Stimulated activated CD8-positive, alpha-beta memory T cell treated with anti-CD3 and anti-CD28 coated beads, Interleukin-12 subunit alpha, Interleukin-12 subunit beta, amount 100 ng/mL, for 24 hours (primary cell): ENCODE data around the gene C13orf46.

Experiments used
- DNase-seq: peaks from one replicate; pipeline ENCODE4 v3.0.0-alpha.2; 2020; ENCODE audit errors: extremely low read depth

Gene C13orf46

DNA sequence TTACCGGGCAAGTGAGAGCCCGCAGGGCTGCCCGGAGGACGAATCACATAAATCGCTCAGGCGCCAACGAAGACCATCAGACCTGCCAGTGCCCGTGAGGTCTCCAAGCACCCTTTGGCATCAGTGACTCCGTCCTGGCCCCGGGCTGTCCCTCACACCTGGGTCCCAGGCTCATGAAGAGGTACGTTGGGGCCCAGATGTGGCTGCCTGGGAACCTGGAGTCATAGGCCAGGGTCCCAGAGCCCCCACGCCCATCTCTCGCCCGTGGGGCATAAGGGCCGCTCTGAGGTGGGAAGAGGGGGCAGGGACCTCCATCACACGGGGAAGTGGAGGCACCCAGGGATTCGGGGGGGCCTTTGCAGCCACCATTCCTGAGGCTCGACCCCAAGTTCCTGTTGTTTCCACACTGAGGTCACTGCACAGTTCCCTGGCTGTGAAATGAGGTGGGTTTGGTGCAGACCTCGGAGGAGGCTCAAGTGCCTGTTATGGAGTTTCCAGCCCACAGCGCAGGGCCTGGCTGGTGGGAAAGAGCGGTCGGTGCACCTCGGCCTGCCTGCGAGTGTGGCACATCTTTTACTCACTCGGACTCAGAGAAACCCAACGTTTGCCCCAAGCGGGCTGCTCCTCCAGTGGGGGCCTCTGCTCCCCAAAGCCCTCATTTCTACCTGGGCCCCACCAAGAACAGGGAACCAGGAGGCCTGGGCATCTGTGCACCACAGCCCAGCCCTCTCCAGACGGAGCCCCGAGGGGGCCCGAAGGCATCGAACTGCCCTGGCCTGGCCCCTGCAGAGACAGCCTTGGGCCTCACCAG is 35.9 kb upstream of the C13orf46 start:
- no peak for DNase-seq

DNA sequence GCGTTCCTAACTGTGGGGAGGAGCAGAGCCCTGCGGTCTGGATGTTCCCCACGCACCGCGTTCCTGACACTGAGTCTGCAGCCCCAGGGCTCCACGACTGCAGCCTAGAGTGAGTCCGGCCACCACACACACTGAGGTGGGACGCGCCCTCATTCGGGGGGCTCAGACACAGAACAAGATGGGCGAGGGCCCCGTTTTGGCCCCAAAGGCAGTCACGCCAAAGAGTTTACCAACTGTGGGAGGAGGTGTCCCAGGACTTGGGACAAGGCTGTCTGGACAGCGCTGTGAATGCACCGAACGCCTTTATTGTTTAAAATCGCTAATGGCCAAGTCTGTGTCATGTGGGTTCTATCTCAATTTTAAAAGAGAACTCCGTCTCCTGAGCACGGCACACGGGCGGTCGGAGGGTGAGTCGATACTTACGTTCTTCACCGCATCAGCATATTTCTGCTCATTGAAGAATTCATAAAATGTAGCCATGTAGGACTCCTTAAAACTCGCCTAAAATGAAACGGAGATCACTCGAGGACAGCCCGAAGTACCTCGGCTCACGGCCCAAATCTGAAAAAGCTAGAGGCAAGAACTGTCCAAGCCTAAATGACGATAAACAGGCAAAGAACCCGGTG is 35.2 kb upstream of the C13orf46 start:
- no peak for DNase-seq

DNA sequence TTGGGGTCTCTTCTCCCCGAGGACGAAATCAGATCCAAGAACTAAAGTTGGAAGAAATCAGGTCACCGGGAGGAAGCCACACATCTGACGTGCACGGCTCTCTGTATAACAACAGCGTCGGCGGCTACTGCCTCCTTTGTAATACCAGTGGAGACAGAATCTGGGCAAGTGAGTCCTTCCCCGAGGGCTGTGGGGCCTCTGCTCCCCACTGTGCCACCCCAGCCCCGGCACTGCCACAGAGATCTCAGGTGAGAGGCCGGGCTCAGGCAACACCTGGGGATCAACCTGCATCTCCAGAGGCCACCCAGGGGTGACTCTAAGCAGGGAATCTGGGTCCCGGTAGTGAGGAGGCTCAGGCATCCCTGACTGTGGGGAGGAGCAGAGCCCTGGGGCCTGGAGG is 33.7 kb upstream of the C13orf46 start:
- DNase-seq = no peak

DNA sequence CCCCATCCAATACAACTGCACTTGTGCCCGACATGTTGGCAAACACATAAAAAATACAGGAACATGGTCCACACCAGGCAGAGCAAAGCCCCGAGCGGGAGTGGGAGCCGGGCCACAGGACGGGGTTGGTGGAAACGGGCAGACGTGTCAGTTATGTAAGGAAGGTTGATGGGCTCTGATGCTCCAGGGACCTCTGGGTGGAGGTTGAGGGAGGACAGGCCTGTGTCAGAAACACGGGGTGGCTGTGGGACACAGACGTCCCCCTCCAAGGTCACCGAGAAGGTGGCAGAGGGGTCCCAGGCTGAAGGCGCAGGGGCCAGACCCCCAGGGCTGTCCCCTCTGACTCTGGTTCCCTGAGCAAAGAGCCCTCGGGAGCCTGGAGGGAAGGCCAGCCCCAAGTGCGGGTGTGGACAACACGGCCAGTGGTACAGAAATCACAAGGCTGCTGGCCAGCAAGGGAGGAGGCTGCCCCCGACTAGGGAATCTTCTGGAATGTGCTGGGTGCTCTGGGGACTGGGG is 31.4 kb upstream of the C13orf46 start:
- DNase-seq = no peak

DNA sequence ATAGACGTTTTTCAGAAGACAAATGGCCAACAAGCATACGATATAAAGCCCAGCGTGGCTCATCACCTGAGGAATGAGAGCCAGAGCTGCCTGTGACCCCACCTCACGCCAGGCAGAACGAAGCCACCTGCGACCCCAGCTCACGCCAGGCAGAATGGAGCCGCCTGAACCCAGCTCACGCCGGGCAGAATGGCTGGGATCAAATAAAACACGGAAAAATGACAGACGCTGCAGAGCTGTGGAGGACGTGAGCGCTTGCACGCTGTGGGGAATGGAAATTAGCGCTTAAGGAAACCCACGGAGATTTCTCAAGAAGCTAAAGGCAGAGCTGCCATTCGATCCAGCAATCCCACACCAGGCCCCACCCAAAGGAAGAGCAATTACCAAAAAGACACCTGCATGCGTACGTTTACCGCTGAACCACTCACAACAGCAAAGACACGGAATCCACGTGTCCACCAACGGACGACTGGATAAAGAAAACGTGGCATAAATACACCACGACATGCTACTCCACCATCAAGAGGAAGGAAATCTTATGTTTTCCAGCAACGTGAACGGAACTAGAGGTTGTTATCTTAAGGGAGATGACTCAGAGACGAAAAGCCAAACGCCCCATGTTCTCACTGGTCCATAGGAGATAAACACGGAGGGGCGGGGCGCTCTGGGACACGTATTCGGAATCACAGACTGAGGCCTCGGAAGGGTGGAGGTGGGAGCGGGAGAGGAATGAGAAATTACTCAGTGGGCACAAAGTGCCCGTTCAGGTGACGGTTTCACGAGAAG is 30.7 kb upstream of the C13orf46 start:
- DNase-seq = no peak

DNA sequence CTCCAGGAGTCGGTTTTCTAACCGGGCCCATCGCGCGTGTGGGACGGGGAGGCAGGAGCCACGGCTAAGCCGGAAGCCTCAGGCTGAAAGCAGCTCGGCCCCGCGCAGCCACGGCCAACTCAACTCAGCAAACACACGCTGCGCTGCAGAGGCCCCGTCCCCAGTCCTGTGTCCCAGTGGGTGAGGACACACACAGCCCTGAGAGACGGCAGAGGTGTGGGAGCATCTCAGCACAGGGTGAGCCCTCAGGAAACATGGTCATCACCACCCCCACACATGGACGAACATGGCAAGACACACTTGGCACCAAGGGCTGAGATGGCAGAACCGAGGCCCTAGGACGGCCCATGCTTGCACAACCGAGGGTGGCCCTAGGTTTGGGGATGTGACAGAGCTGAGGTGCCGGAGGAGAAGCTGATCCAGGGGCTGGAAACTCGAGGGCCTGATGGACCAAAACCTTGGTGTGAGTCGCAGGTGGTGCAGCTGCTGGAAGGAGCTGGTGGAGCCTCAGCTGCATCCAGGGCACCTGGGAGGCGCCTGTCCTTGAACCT is 29.0 kb upstream of the C13orf46 start:
- no peak for DNase-seq

DNA sequence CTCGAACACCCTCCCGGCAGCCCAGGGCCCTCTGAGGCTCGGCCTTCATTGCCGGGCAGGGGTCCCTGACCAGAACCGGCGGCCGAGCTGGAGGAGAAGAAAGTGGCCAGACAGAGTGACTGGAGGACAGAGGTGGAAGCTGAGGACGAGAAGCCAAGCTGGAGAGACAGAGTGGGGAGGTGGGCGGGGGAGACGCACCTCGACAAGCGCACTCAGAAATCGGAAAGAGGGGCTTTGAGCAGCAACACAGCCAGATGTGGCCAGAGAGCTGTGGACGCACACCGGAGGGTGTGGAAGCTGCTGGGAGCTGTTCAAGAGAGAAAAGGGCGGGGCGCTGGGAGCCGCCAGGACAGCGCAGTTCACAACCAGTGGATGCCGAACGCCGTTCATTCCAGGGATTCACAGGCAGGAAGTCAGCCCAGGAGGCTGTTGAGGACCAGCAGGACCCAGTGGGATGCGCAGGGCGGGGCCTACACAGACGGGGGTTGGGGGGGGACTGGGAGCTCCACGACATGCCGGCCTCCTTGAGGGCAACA is 28.2 kb upstream of the C13orf46 start:
- no peak for DNase-seq

DNA sequence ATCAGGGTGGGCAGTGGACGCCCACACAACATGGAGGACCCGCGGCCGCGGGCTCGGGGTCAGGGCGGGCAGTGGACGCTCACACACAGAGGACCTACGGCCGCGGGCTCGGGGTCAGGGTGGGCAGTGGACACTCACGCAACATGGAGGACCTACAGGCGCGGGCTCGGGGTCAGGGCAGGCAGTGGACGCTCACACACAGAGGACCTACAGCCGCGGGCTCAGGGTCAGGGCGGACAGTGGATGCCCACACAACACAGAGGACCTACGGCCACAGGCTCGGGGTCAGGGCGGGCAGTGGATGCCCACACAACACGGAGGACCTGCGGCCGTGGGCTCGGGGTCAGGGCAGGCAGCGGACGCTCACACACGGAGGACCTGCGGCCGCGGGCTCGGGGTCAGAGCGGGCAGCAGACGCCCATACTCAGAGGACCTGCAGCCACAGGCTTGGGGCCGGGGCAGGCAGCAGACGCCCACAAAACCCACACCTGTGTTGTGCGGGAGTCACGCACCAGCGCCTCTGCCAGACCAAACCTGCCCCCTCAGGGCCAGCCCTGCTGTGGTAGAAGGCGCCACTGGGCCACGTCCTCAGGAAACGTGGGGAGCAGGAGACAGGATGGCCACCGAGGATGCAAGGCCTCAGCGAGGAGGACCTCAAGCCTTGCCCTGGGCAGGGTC is 27.6 kb upstream of the C13orf46 start:
- DNase-seq = no peak

DNA sequence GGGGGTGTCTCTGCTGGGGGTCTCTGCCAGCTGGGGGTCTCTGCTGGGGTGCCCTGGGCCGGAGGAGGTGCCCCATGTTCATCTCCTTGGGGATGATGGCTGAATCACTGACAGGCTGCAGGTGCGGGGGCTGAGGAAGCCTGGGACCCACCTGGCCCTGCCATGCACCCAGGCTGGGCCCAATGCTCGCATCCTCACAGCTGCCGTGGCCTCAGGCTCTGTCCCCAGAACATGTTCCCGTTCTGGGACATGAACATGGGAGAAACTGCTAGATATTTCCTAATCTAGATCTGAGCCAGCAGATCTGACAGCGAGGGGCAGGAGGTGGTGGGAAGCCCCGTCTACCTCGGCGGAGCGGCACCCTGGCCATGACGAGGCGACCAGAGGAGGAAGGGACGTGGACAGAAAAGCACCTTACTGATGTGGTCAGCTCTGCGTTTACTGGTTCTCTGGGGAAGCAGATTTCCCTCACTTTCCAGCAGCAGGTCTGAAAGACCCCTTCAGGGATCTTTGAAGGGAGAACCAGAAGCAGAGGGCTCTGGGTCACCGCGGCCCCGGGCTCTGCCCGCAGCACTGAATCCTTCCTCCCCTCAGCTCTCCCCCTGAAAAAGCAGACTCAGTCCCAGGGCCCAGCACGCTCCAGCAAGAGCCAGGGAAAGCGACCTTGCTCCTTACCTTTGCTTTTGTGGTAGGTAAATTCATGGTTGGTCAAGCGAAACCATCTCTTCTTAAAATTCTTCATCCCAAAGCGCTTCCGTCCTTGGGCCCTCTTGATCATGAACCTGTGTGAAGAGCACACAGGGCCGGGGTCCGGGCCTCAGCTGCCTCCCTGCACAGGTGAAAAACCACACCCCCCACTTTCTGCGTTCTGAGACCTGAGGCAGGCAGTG is 26.5 kb upstream of the C13orf46 start:
- DNase-seq = no peak

DNA sequence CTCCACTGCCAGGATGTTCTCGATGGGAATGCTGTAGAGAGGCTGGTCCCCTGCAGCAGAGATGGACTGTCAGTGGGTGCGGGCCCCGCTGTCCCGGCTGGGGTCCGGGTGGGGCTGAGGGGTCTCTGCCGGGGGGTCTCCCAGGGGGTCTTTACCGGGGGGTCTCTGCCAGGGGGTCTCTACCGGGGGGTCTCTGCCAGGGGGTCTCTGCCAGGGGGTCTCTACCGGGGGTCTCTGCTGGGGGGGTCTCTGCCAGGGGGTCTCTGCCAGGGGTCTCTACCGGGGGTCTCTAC is 25.7 kb upstream of the C13orf46 start:
- DNase-seq = no peak

DNA sequence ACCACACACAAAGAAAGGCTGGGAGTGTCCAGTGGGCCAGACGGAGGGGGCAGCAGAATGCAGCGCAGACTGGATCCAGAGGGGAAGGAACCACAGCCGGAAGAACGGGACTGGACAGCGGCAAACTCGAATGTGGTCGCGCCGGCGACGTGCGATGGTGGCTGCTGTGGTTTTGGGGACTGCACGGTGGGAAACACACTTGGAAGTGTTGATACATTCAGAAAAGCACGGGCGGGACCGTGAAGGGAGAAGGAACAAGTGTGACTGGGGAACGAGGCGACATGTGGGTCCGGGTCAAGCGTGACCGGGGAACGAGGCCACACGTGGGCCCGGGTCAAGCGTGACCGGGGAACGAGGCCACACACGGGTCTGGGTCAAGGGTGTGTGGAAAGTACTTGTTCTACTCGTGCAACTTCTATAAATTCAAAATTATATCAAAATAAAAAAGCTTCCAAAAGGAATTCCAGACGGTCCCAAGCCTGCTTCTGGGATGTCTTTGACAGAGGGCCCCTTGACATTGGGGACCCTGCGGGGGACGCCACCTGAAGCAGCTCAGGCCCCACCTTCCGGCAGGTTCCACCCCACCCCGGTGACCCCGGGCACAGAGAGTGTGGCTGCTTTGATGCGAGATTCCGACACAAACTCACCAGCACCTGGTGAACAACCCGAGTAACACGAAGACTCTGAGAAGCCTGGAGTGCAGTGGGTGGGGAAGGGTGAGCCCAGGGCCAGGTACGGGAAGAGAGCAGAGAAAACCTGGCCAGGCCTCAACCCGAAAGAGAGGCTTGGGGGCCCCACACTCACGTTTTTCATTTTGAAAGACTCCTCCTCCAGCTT is 25.1 kb upstream of the C13orf46 start:
- no peak for DNase-seq

DNA sequence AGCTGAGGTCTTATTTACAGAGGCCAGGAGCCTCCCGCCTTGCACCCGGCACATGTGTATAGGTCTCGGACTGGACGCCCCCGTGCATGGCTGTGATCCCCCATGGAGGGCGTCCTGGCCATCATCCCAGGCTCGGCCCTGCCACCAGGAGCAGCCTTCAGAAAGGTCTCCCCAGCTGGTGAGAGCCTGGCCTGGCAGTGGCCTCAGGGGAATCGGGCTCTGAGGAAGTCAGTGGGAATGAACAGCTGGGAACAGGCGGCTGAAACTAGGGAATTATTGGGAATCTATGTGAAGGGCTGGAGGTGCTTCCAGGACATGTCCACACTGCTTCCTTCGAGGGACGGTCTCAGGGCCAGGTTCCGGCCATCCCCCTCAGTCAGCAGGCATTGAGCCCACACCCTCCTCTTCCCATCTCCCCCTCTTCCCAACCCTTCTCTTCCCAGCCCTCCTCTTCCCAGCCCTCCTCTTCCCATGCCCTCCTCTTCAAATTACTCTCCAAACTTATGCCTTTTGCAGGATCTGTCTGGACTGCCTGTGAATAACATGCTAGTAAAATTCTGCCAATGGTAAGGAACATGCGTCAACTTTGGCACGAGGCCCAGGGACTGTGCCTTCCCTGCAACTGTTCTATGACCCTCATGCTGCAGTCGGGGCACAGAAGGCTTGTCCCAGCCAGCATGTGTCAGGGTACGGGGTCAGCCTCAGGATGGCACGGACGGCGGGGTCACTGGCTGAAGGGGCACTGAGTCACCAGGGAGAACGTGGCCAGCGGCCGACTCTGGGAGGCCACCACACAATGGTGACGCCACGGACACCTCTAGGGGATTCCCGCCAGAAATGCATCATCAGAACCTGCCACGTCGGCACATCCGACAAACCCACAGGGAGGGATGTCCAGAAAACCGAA is 24.2 kb upstream of the C13orf46 start:
- no peak for DNase-seq

DNA sequence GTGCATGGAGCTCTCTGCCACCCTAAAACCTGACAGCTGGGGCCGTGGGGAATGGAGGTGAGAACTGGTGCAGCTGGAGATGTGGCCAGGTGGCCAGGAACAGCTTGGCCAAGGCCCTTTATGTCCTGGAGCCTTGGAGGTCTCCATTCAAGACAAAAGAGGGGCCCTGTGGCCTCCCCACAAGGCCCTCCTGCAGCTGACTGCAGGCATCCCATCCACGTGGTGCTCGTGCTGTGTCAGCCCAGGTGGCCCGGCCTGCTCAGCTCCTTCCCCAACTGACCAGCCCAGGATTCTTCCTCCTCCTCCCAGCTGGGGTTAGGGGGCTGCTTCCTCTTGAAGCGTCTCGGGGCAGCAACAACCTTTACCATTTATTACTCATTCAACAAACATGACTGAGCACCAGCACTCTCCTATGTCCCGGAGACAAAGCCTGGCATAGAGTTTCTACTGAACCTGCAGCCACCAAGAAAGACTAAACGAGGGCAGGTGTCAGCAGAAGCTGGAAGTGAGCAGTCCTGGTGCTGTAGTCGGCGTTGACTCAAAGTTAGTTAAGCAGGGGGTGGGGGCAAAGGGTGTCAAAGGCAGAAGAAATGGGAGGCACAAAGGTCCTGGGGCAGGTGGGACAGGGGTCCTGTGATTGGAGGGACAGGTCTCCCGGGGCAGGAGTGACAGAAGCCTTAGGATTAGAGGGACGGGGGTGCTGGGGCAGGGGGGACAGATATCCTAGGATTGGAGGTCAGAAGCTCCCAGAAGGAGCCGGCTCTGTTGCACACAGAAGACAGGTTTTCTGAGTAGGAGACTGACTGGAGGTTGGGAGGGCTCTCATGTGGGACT is 23.3 kb upstream of the C13orf46 start:
- no peak for DNase-seq

DNA sequence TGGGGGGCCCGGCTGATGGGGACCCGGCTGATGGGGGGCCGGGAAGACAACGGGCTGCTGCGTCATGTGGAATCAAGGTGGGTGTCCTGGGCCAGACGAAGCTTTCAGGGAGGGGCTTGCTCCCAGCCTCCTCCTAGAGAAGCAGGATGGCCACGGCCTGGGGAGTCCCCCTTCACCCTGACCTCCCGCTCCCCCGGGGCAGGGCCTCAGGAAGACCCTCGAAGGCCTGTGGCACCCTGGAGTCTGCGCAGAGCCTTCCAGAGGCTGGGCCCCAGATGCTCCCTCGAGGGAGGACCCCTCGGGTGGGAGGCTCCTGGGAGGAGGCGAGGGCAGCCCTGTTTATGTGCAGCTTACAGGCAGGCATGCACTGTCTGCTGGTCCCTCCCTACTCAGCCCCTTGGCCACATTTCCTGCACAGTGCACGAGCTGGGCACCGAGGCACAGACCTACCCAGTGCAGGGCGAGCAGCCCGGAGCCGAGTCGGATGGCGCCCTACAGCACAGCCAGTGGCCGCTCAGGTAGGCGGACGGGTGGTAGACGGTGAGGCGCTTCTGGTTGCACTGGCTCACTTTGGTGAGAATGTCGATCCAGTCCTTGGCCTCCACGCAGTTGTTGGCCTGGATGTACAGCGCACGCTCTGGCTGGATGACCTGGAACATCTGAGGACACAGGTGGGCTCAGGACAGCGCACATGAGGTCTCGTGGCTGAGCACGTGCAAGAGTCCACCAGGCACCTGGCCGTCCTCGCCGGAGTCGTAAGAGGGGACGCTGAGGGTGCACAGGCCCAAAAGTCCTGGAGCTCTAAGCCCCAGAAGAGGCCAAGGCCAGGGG is 22.4 kb upstream of the C13orf46 start:
- no peak for DNase-seq

DNA sequence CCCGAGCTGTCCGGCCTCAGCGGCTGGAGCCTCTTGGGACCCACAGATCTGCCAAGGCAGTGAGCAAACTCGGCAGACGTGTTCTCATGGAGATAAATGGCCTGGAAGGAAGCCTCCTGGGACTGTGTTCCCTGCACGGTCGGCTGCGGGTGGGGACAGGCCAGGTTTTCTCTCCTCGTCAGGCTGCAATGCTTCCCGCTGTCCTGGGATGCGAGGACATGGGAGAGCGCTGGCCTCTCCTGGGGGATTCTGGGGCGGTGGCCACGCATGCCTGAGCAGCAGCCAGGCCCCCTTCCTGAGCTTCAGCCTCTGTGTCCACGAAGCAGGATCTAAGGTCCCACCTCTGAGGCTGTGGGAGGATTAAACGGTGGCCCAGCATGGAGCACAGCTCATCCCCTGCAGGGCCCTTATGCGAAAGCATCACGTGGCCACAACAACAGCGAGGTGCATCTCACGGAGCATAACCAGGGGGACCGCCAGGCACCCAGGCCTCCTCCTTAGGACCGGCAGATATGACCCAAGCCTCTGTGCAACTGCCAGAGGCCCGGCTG is 21.2 kb upstream of the C13orf46 start:
- DNase-seq = no peak

DNA sequence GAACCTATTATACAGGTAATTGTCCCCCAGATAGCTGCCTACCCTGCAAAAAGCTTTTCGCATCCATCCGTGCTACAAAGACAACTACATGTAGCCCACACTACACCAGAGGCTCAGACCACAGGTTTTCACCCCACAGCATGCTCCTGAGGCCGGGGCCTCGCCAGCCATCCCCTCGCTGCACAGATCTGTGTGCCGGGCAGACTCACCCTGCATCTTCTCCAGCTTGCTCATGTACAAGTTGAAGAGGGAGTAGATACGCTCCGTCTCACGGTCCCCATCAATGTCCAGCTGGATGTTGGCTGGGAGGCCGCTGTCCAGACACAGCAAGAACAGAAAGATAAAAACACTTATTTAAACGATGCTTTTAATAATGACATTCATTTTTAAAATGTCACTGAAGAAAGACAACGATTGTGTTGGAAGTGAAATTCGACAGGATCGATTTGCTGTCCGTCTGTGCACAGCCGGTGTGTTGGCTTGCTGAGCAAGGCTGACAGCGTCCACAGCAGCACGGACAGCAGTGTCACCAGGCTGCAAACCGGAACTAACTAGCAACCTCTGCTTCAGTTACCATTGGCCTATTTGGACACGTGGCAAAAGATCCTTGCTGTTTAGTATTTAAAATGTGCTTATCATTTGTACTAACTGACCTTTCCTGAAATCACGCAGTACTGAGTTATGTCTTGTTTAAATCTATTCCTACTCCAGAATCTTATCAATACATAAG is 18.6 kb upstream of the C13orf46 start:
- no peak for DNase-seq
